KMS-11 (cell line): Measurements from ENCODE around the gene CHST11.

Experiments used
- H2AFZ ChIP-seq: fragments of 200-600 bp; sonication (generic); 2 replicates; pipeline ENCODE4 v1.6.1; 2016; ENCODE audit warnings: antibody characterized with exemption, mixed run types, low read depth
- H3K27ac ChIP-seq: fragments of 200-600 bp; sonication (generic); 2 replicates; pipeline ENCODE4 v1.6.1; 2016; ENCODE audit warnings: mild to moderate bottlenecking, mixed run types
- H3K27me3 ChIP-seq: fragments of 200-600 bp; sonication (generic); 2 replicates; pipeline ENCODE4 v1.6.1; 2017; ENCODE audit warnings: mild to moderate bottlenecking, low read depth, mixed run types, moderate library complexity; ENCODE audit not compliant: insufficient read depth
- H3K36me3 ChIP-seq: fragments of 200-600 bp; sonication (generic); 2 replicates; pipeline ENCODE4 v1.6.1; 2017; ENCODE audit warnings: mild to moderate bottlenecking, mixed run types; ENCODE audit not compliant: insufficient read depth
- H3K4me1 ChIP-seq: fragments of 200-600 bp; sonication (generic); 2 replicates; pipeline ENCODE4 v1.6.1; 2016; ENCODE audit warnings: mild to moderate bottlenecking, low read depth, mixed run types; ENCODE audit not compliant: poor library complexity, severe bottlenecking
- H3K4me2 ChIP-seq: fragments of 200-600 bp; sonication (generic); 2 replicates; pipeline ENCODE4 v1.7.0; 2016; ENCODE audit warnings: mild to moderate bottlenecking, mixed run types
- H3K4me3 ChIP-seq: fragments of 200-600 bp; sonication (generic); IDR thresholded peaks from 2 replicates; pipeline ENCODE4 v1.6.1; 2017; ENCODE audit warnings: low read depth, low read length, mixed read lengths; ENCODE audit not compliant: insufficient read depth
- H3K79me2 ChIP-seq: fragments of 200-600 bp; sonication (generic); 2 replicates; pipeline ENCODE4 v1.6.1; 2016; ENCODE audit warnings: low read depth, mixed run types; ENCODE audit not compliant: insufficient read depth
- H3K9ac ChIP-seq: fragments of 200-600 bp; sonication (generic); 2 replicates; pipeline ENCODE4 v1.6.1; 2016; ENCODE audit warnings: mild to moderate bottlenecking, mixed run types
- H4K20me1 ChIP-seq: fragments of 200-600 bp; sonication (generic); 2 replicates; pipeline ENCODE4 v1.6.1; 2016; ENCODE audit warnings: mild to moderate bottlenecking, mixed run types; ENCODE audit not compliant: insufficient read depth
- CTCF ChIP-seq: fragments of 200-600 bp; sonication (generic); conservative IDR thresholded peaks from 2 replicates; pipeline ENCODE4 v1.6.1; 2017; ENCODE audit warnings: low read depth, mild to moderate bottlenecking, antibody characterized with exemption, low read length, moderate library complexity, mixed read lengths

Gene CHST11

GRCh38 chr12:104466709-104467345, 10.1 kb downstream of the CHST11 start:
- Histone ChIP-seq H3K36me3 (no peaks in the 10 kb centered on the region), H3K4me1 (peaks cover 94% of the 10 kb centered on the region), H3K27ac (peak overlapping the region; percentile 56; the same call in 1 of the 2 replicates), H3K4me2 (peak overlapping the region; percentile 63), H3K9ac (no peak overlapping the region), H2AFZ (no peak overlapping the region), H3K27me3 (no peaks in the 10 kb centered on the region), H3K4me3 (no peak overlapping the region), H3K79me2 (peaks cover 43% of the 10 kb centered on the region), H4K20me1 (no peaks in the 10 kb centered on the region)
- TF ChIP-seq CTCF = no peak

GRCh38 chr12:104467346-104467837, 10.6 kb downstream of the CHST11 start:
- peak overlapping the region; percentile 63 for H3K4me2 ChIP-seq
- no peaks in the 10 kb centered on the region for H3K36me3 ChIP-seq
- no peaks in the 10 kb centered on the region for H3K27me3 ChIP-seq
- H4K20me1 ChIP-seq = no peaks in the 10 kb centered on the region
- H3K79me2 ChIP-seq = peaks cover 39% of the 10 kb centered on the region; the same call in 1 of the 2 replicates
- H3K9ac ChIP-seq = no peak overlapping the region
- H3K27ac ChIP-seq = peak overlapping the region; percentile 56
- H3K4me1 ChIP-seq = peaks cover 90% of the 10 kb centered on the region
- H3K4me3 ChIP-seq = no peak overlapping the region
- no peak overlapping the region for H2AFZ ChIP-seq
- no peak for TF ChIP-seq CTCF

- H3K27ac ChIP-seq = no peak overlapping the region
- H3K4me3 ChIP-seq = no peak overlapping the region
- no peak overlapping the region for H3K9ac ChIP-seq
- no peaks in the 10 kb centered on the region for H3K36me3 ChIP-seq
- H3K4me2 ChIP-seq = peak overlapping the region; percentile 63; the same call in 1 of the 2 replicates
- H4K20me1 ChIP-seq = no peaks in the 10 kb centered on the region
- H3K79me2 ChIP-seq = peaks cover 33% of the 10 kb centered on the region; the same call in 1 of the 2 replicates
- no peak overlapping the region for H2AFZ ChIP-seq
- no peaks in the 10 kb centered on the region for H3K27me3 ChIP-seq
- H3K4me1 ChIP-seq = peaks cover 90% of the 10 kb centered on the region
- no peak for TF ChIP-seq CTCF
Observed at GRCh38 chr12:104468371-104468770, 11.6 kb downstream of the CHST11 start.

GRCh38 chr12:104469066-104469465, 12.3 kb downstream of the CHST11 start:
- no peak overlapping the region; the same call in 1 of the 2 replicates for H3K4me2 ChIP-seq
- H3K36me3 ChIP-seq = no peaks in the 10 kb centered on the region

More at GRCh38 chr12:104469066-104469465, 12.3 kb downstream of the CHST11 start:
- no peaks in the 10 kb centered on the region for H3K27me3 ChIP-seq
- no peak overlapping the region for H2AFZ ChIP-seq
- no peak for TF ChIP-seq CTCF
- no peak overlapping the region for H3K4me3 ChIP-seq
- no peak overlapping the region for H3K9ac ChIP-seq
- no peak overlapping the region for H3K27ac ChIP-seq
- H4K20me1 ChIP-seq = no peaks in the 10 kb centered on the region
- H3K4me1 ChIP-seq = peaks cover 90% of the 10 kb centered on the region
- peaks cover 31% of the 10 kb centered on the region; the same call in 1 of the 2 replicates for H3K79me2 ChIP-seq
